AG04450 (cell line): ENCODE results near the gene DCDC2C. TPM values are rescaled to one million over a fixed set of nuclear protein-coding genes. Genes with fewer than 3 reads are reported as not detected.

Source experiments
- CTCF ChIA-PET: fragments of 300-600, 350-600 bp; formaldehyde crosslinking; extraction: SDS; loops from one replicate; lab custom pipeline; 2022; ENCODE audit warnings: antibody characterized with exemption, inconsistent platforms; lab: Charles Lee
- POLR2A ChIA-PET: fragments of 350-600 bp; formaldehyde crosslinking; extraction: SDS; loops from one replicate; lab custom pipeline; 2021; ENCODE audit warnings: antibody characterized with exemption, inconsistent platforms; lab: Yijun Ruan, JAX
- DNase-seq: peaks from one replicate; pipeline ENCODE4 v3.0.0-alpha.2; 2011; ENCODE audit warnings: low read depth, low spot score
- H3K27ac ChIP-seq: one replicate; pipeline ENCODE4 v1.5.1; 2012; ENCODE audit warnings: low read depth, low read length, control low read depth
- H3K27me3 ChIP-seq: one replicate; pipeline ENCODE4 v1.6.0; 2012; ENCODE audit warnings: low read length; ENCODE audit not compliant: control insufficient read depth, insufficient read depth
- H3K4me3 ChIP-seq: 2 replicates; pipeline ENCODE4 v1.5.1; 2011; ENCODE audit warnings: mild to moderate bottlenecking, low read depth, low read length, control low read depth
- H3K9me3 ChIP-seq: 2 replicates; pipeline ENCODE4 v1.5.1; 2012; ENCODE audit warnings: low read length; ENCODE audit not compliant: control insufficient read depth, insufficient read depth
- CTCF ChIP-seq: IDR thresholded peaks from 2 replicates; pipeline ENCODE4 v1.5.1; 2011; ENCODE audit warnings: low read depth, low read length, control low read depth, inconsistent platforms
- polyA plus RNA-seq: library from polyadenylated mRNA; depleted of rRNA; stranded (reverse); fragments of >200 nt; gene quantifications from 2 replicates; pipeline ENCODE4 v1.2.3, GENCODE V29; 2011

DCDC2C gene
- polyA plus RNA-seq, 1 experiment, result not detected

DNA sequence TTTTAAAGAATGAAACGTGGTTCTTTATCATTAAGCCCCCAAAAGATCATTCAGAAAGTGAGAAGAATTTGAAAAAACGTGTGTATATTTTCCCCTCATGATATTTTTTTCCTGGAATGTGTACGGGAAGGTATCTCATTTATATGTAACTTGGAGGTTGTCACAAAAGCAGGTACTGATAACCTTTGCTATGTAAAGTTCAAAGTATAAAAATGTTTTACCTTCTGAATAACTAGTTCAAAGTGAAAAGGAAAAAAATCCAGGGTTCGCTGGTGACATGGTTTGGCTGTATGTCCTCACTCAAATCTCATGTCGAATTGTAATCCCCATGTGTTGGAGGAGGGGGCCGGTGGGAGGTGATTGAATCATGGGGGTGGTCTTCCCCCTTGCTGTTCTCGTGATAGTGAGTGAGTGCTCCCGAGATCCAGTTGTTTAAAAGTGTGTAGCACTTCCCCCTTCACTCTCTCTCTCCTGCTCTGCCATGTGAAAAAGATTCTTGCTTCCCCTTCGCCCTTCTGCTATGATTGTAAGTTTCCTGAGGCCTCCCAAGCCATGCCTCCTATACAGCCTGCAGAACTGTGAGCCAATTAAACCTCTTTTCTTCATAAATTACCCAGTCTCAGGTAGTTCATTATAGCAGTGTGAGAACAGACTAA is 144.2 kb downstream of the DCDC2C start:
- POLR2A ChIA-PET, result no interaction called here
- CTCF ChIA-PET, result no interaction called here
- H3K27ac ChIP-seq, result no peak overlapping the region
- DNase-seq, result no peak
- peaks cover 5% of the 10 kb centered on the region for H3K9me3 ChIP-seq
- no peak for TF ChIP-seq CTCF
- H3K4me3 ChIP-seq, result no peak overlapping the region
- no peaks in the 10 kb centered on the region for H3K27me3 ChIP-seq

DNA sequence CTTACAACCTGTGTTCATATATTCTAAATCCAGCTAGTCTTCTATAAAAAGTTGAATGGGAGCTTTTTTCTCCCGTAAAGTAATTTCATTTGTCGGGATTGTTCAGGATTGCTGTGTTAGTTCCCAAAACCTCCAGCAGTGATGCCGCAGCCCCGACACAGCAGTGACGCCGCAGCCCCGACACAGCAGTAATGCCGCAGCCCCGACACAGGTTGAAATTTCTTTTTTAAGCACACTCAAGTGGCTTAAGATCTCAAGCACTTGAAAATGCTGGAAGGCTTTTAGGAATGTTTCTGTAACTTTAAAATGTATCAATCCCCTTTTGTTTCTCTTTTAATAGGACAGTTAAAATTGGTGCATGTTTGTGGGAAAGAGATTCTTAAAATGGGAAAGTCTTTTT is 145.4 kb downstream of the DCDC2C start:
- DNase-seq, result no peak
- no peak for TF ChIP-seq CTCF
- no peaks in the 10 kb centered on the region for H3K27me3 ChIP-seq
- ChIA-PET POLR2A (no interaction called here), CTCF (interaction anchor here (0.7 kb wide), 1 partner anchor 121 kb away, joined by 3 read pairs; no protein-coding TSS in a partner anchor)
- no peak overlapping the region for H3K4me3 ChIP-seq
- peaks cover 3% of the 10 kb centered on the region; the same call in 1 of the 2 replicates for H3K9me3 ChIP-seq
- no peak overlapping the region for H3K27ac ChIP-seq

GRCh38 chr2:3849213-3849612 is 145.8 kb downstream of the DCDC2C start:
- H3K9me3 ChIP-seq, result peaks cover under 1% of the 10 kb centered on the region; the same call in 1 of the 2 replicates
- ChIA-PET CTCF (no interaction called here), POLR2A (no interaction called here)
- no peak for DNase-seq
- no peaks in the 10 kb centered on the region for H3K27me3 ChIP-seq
- no peak overlapping the region for H3K27ac ChIP-seq
- TF ChIP-seq CTCF, result no peak
- H3K4me3 ChIP-seq, result no peak overlapping the region

GRCh38 chr2:3857576-3857975 is 154.2 kb downstream of the DCDC2C start:
- Histone ChIP-seq H3K4me3 (no peak overlapping the region), H3K9me3 (0 out of 2 replicates have a peak, but pooled peaks cover 6% of the 10 kb centered on the region), H3K27me3 (no peaks in the 10 kb centered on the region), H3K27ac (no peak overlapping the region)
- POLR2A ChIA-PET, result no interaction called here
- DNase-seq, result no peak
- CTCF ChIA-PET, result no interaction called here
- TF ChIP-seq CTCF, result no peak

GRCh38 chr2:3864943-3865865 is 161.8 kb downstream of the DCDC2C start:
- CTCF ChIA-PET, result no interaction called here
- TF ChIP-seq CTCF, result no peak
- Histone ChIP-seq H3K4me3 (no peak overlapping the region), H3K27ac (no peak overlapping the region), H3K27me3 (no peaks in the 10 kb centered on the region), H3K9me3 (peaks cover 7% of the 10 kb centered on the region)
- no peak for DNase-seq
- POLR2A ChIA-PET, result no interaction called here
